Measurements from ENCODE around the gene ZC3H10. TPM values are rescaled to one million over a fixed set of nuclear protein-coding genes. Genes with fewer than 3 reads are reported as not detected.

The ZC3H10 gene
- total RNA-seq, 1 experiment from 2014 or later = 4.4 TPM

- H3K79me2 ChIP-seq (ENCODE audit: low read depth) = peaks cover 6% of the 10 kb centered on the region; the same call in 1 of the 2 replicates
- H3K36me3 ChIP-seq (ENCODE audit: low read depth) = peaks cover 8% of the 10 kb centered on the region; the same call in 1 of the 2 replicates
- intact Hi-C loops (cut with micrococcal nuclease; ENCODE audit: unreplicated experiment) = loop anchor here (2.0 kb wide), 1 partner anchor 508 kb away; no protein-coding TSS in a partner anchor
- peak overlapping the region; percentile 77 for H3K4me3 ChIP-seq
- ChIA-PET POLR2A (ENCODE audit: unreplicated experiment) (interaction anchor here (0.6 to 1.3 kb wide), 4 partner anchors 11 to 30 kb away, joined by 3 to 13 read pairs (median 4); partner anchors contain the start of genes MYL6 and ZC3H10), CTCF (interaction anchor here (1.3 kb wide), 1 partner anchor 9 kb away, joined by 7 read pairs; no protein-coding TSS in a partner anchor)
- H3K27ac ChIP-seq = no peak overlapping the region
- peaks cover 22% of the 10 kb centered on the region for H3F3A ChIP-seq (ENCODE audit: insufficient read depth, low read depth)
- H2AFZ ChIP-seq = peak overlapping the region; percentile 88
- no TSS peak for BruUV-seq (replicated peaks)
- H3K4me2 ChIP-seq = peak overlapping the region; percentile 100
- TF ChIP-seq CTCF (conservative IDR thresholded peaks at IDR 0.05) (no peak), EZH2 (IDR thresholded peaks at IDR 0.05; ENCODE audit: low read depth) (no peak)
- no peaks in the 10 kb centered on the region for H3K9me2 ChIP-seq (ENCODE audit: insufficient read depth)
- no peaks in the 10 kb centered on the region for H3K27me3 ChIP-seq (ENCODE audit: insufficient read depth, low read depth)
- DNase-seq = peak in 1 of 2 experiments; percentile 13
- H3K4me1 ChIP-seq (replicated peaks; ENCODE audit: insufficient read depth) = peaks cover 31% of the 10 kb centered on the region
- no peaks in the 10 kb centered on the region for H3K9me3 ChIP-seq (ENCODE audit: insufficient read depth, low read depth)
- no peaks in the 10 kb centered on the region for H4K20me1 ChIP-seq (ENCODE audit: insufficient read depth)
These were observed 10.7 kb downstream of the ZC3H10 start for GRCh38 chr12:56128670-56129205.

GRCh38 chr12:56129206-56129941 is 11.3 kb downstream of the ZC3H10 start:
- DNase-seq = peak; percentile 31 to 51
- Histone ChIP-seq H3K27me3 (ENCODE audit: insufficient read depth, low read depth) (no peaks in the 10 kb centered on the region), H3K4me3 (peak overlapping the region; percentile 77), H3F3A (ENCODE audit: insufficient read depth, low read depth) (peaks cover 22% of the 10 kb centered on the region), H3K27ac (no peak overlapping the region), H4K20me1 (ENCODE audit: insufficient read depth) (no peaks in the 10 kb centered on the region), H3K4me1 (replicated peaks; ENCODE audit: insufficient read depth) (peaks cover 31% of the 10 kb centered on the region), H3K9me2 (ENCODE audit: insufficient read depth) (no peaks in the 10 kb centered on the region), H3K36me3 (ENCODE audit: low read depth) (peaks cover 8% of the 10 kb centered on the region; the same call in 1 of the 2 replicates), H3K79me2 (ENCODE audit: low read depth) (peaks cover 6% of the 10 kb centered on the region; the same call in 1 of the 2 replicates), H3K9me3 (ENCODE audit: insufficient read depth, low read depth) (no peaks in the 10 kb centered on the region), H2AFZ (peak overlapping the region; percentile 88), H3K4me2 (peak overlapping the region; percentile 100)
- ChIA-PET CTCF (no interaction called here), POLR2A (ENCODE audit: unreplicated experiment) (interaction anchor here (0.5 to 0.7 kb wide), 3 partner anchors 60 to 118 kb away, joined by 3 to 15 read pairs (median 3); partner anchors contain the start of genes RNF41 and SMARCC2)
- TF ChIP-seq CTCF (conservative IDR thresholded peaks at IDR 0.05) = no peak
- TF ChIP-seq EZH2 (IDR thresholded peaks at IDR 0.05; ENCODE audit: low read depth) = no peak
- BruUV-seq (replicated peaks) = no TSS peak
- intact Hi-C loops (cut with micrococcal nuclease; ENCODE audit: unreplicated experiment) = loop anchor here (2.0 kb wide), 1 partner anchor 507 kb away; no protein-coding TSS in a partner anchor

- Histone ChIP-seq H3K27me3 (ENCODE audit: insufficient read depth, low read depth) (no peaks in the 10 kb centered on the region), H3K27ac (no peak overlapping the region), H3K9me3 (ENCODE audit: insufficient read depth, low read depth) (no peaks in the 10 kb centered on the region), H3F3A (ENCODE audit: insufficient read depth, low read depth) (peaks cover 22% of the 10 kb centered on the region), H3K4me3 (no peak overlapping the region), H2AFZ (no peak overlapping the region), H3K79me2 (ENCODE audit: low read depth) (peaks cover 6% of the 10 kb centered on the region; the same call in 1 of the 2 replicates), H3K9me2 (ENCODE audit: insufficient read depth) (no peaks in the 10 kb centered on the region), H3K36me3 (ENCODE audit: low read depth) (peaks cover 11% of the 10 kb centered on the region; the same call in 1 of the 2 replicates), H3K4me1 (replicated peaks; ENCODE audit: insufficient read depth) (peaks cover 31% of the 10 kb centered on the region), H3K4me2 (peak overlapping the region; percentile 100), H4K20me1 (ENCODE audit: insufficient read depth) (no peaks in the 10 kb centered on the region)
- no TSS peak for BruUV-seq (replicated peaks)
- intact Hi-C loops (cut with micrococcal nuclease; ENCODE audit: unreplicated experiment) = loop anchor here (2.0 kb wide), 1 partner anchor 507 kb away; no protein-coding TSS in a partner anchor
- DNase-seq = peak in 1 of 2 experiments; percentile 9
- no peak for TF ChIP-seq CTCF (conservative IDR thresholded peaks at IDR 0.05)
- no peak for TF ChIP-seq EZH2 (IDR thresholded peaks at IDR 0.05; ENCODE audit: low read depth)
- ChIA-PET CTCF (no interaction called here), POLR2A (ENCODE audit: unreplicated experiment) (interaction anchor here (0.5 to 0.7 kb wide), 3 partner anchors 59 to 117 kb away, joined by 3 to 15 read pairs (median 3); partner anchors contain the start of genes RNF41 and SMARCC2)
These were observed 12.0 kb downstream of the ZC3H10 start for GRCh38 chr12:56129942-56130495.
